Keratinocyte (primary cell): ENCODE data around the gene ST3GAL5. TPM values are rescaled to one million over a fixed set of nuclear protein-coding genes. Genes with fewer than 3 reads are reported as not detected.

Experiments
- DNase-seq: peaks from one replicate; pipeline ENCODE4 v3.0.0-alpha.2; 2011; ENCODE audit warnings: low read depth, missing footprints, low spot score
- FAIRE-seq: peaks from 2 replicates; lab custom pipeline; 2011; peaks lifted over from hg19 to GRCh38; lab: Jason Lieb, UNC
- H2AFZ ChIP-seq: 2 replicates; pipeline ENCODE4 v1.6.0; 2012; ENCODE audit warnings: low read length, control low read depth, inconsistent platforms; ENCODE audit not compliant: control insufficient read depth
- H3K27ac ChIP-seq: 2 replicates; pipeline ENCODE4 v1.5.1; 2011; ENCODE audit warnings: low read length; ENCODE audit not compliant: control insufficient read depth, insufficient read depth
- H3K27me3 ChIP-seq: 3 replicates; pipeline ENCODE4 v1.6.0; 2011; ENCODE audit warnings: low read length; ENCODE audit not compliant: control insufficient read depth, insufficient read depth; ENCODE audit errors: extremely low read depth
- H3K36me3 ChIP-seq, 2 experiments: 2 replicates in 1 of 2; 3 replicates in 1 of 2; pipeline ENCODE4 v1.5.1; 2011; ENCODE audit warnings: low read length in 2 of 2, mild to moderate bottlenecking in 1 of 2; ENCODE audit not compliant: control insufficient read depth in 2 of 2, insufficient read depth in 2 of 2; ENCODE audit errors: extremely low read depth in 1 of 2
- H3K4me1 ChIP-seq: 3 replicates; pipeline ENCODE4 v1.5.1; 2011; ENCODE audit warnings: low read length; ENCODE audit not compliant: control insufficient read depth, insufficient read depth; ENCODE audit errors: extremely low read depth
- H3K4me2 ChIP-seq: 3 replicates; pipeline ENCODE4 v1.6.0; 2011; ENCODE audit warnings: low read depth, low read length; ENCODE audit not compliant: control insufficient read depth, insufficient read depth; ENCODE audit errors: extremely low read depth
- H3K4me3 ChIP-seq, 3 experiments: fragments of 200-600 bp in 1 of 3; sonication (generic) in 1 of 3; 2 replicates in 2 of 3; 3 replicates in 1 of 3; pipeline ENCODE4 v1.5.1; 2011 to 2016; ENCODE audit warnings: low read length in 3 of 3, mild to moderate bottlenecking in 3 of 3, control low read depth in 2 of 3, inconsistent platforms in 1 of 3, low read depth in 1 of 3, mixed read lengths in 1 of 3, mixed run types in 1 of 3, moderate library complexity in 1 of 3; ENCODE audit not compliant: control insufficient read depth in 2 of 3, insufficient read depth in 2 of 3; ENCODE audit errors: extremely low read depth in 1 of 3
- H3K79me2 ChIP-seq: 2 replicates; pipeline ENCODE4 v1.6.0; 2012; ENCODE audit warnings: low read length; ENCODE audit not compliant: control insufficient read depth, insufficient read depth
- H3K9ac ChIP-seq: 3 replicates; pipeline ENCODE4 v1.6.0; 2011; ENCODE audit warnings: low read length; ENCODE audit not compliant: control insufficient read depth, insufficient read depth; ENCODE audit errors: extremely low read depth
- H3K9me1 ChIP-seq: 3 replicates; pipeline ENCODE4 v1.6.0; 2011; ENCODE audit warnings: low read length; ENCODE audit not compliant: control insufficient read depth, insufficient read depth; ENCODE audit errors: extremely low read depth
- H3K9me3 ChIP-seq: 2 replicates; pipeline ENCODE4 v1.5.1; 2012; ENCODE audit warnings: low read depth, low read length; ENCODE audit not compliant: control insufficient read depth
- H4K20me1 ChIP-seq: 3 replicates; pipeline ENCODE4 v1.6.0; 2011; ENCODE audit warnings: low read length; ENCODE audit not compliant: control insufficient read depth, insufficient read depth; ENCODE audit errors: extremely low read depth
- EZH2 ChIP-seq: IDR thresholded peaks from one replicate; pipeline ENCODE4 v1.6.1; 2012; ENCODE audit warnings: inconsistent platforms, mild to moderate bottlenecking, low read length, moderate library complexity
- dilution Hi-C: fragments of 300-500 bp; cut with MboI; formaldehyde crosslinking; loops from one replicate; pipeline ENCODE4 v1.7.0; 2020; ENCODE audit warnings: low sequenced_read_pairs; ENCODE audit not compliant: extremely low pct_ligation_motif_present
- polyA plus RNA-seq, 5 experiments: library from polyadenylated mRNA; depleted of rRNA in 3 of 5; stranded (reverse) in 3 of 5; stranded (forward) in 1 of 5; unstranded in 1 of 5; fragments of >200 nt; gene quantifications; 1 replicate in 1 of 5; 2 replicates in 3 of 5; 3 replicates in 1 of 5; pipeline versions ENCODE4 v1.2.1 to v1.2.3, GENCODE V29; 2011 to 2012; ENCODE audit warnings: missing spikeins in 2 of 5, low read depth in 1 of 5, low replicate concordance in 1 of 5
- TF ChIP-seq, protein P1 (sequence below), 3 experiments: IDR thresholded peaks in 1 of 3; conservative IDR thresholded peaks in 1 of 3; optimal IDR thresholded peaks in 1 of 3; 2 replicates in 2 of 3; 3 replicates in 1 of 3; pipeline versions ENCODE3 to v1.5.1; 2011; ENCODE audit warnings: low read length in 3 of 3, mild to moderate bottlenecking in 3 of 3, moderate library complexity in 2 of 3, control low read depth in 1 of 3, inconsistent platforms in 1 of 3; ENCODE audit not compliant: insufficient read depth in 2 of 3; ENCODE audit errors: extremely low read depth in 1 of 3

Gene ST3GAL5
- polyA plus RNA-seq, 1 donor (not counting 4 experiments of a cell fraction or from before 2014, with no cell fraction given): 43.5 TPM

DNA sequence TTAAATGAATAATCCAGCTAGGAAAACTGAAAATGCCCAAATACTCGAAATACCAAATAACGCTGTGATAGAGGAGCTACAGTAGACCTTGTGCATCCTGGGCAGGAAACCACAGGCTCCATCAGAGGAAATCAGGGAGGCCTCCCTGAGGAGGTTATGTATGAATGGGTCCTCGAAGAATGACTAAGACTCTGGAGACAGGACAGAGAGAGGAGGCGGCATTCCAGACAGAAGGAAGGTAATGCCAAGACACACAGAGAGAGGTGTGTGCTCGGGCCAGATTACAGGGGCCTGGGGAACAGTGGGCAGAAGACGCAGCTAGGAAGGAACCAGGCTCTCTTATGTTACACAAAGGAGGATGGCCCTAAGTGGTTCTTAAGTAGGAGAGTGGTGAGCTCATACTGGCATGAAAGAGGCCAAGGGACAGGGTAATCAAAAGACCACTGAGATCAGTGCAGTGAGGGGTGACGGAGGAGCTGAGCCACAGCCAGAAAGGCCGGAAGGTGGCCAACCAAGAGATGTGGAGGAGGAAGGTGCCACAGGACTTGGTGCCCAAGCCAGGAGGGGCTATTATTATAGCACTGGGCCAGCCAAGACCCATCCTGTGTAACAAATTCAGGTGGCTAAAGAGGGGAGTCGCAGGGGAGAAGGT lies 9.9 kb downstream of the ST3GAL5 start:
- no peak for FAIRE-seq
- dilution Hi-C loops: no loop called here
- no peak overlapping the region for H2AFZ ChIP-seq
- H3K4me1 ChIP-seq: no peaks in the 10 kb centered on the region
- no peak overlapping the region for H3K27ac ChIP-seq
- peaks cover 4% of the 10 kb centered on the region for H3K9me3 ChIP-seq
- H3K4me2 ChIP-seq: no peak overlapping the region
- H3K79me2 ChIP-seq: peaks cover 45% of the 10 kb centered on the region
- no peaks in the 10 kb centered on the region for H3K27me3 ChIP-seq
- no peaks in the 10 kb centered on the region for H4K20me1 ChIP-seq
- DNase-seq: no peak
- peaks cover 0 to 2% of the 10 kb centered on the region in 2 experiments for H3K36me3 ChIP-seq
- no peaks in the 10 kb centered on the region for H3K9me1 ChIP-seq
- no peak for TF ChIP-seq EZH2
- TF ChIP-seq, protein P1, sequence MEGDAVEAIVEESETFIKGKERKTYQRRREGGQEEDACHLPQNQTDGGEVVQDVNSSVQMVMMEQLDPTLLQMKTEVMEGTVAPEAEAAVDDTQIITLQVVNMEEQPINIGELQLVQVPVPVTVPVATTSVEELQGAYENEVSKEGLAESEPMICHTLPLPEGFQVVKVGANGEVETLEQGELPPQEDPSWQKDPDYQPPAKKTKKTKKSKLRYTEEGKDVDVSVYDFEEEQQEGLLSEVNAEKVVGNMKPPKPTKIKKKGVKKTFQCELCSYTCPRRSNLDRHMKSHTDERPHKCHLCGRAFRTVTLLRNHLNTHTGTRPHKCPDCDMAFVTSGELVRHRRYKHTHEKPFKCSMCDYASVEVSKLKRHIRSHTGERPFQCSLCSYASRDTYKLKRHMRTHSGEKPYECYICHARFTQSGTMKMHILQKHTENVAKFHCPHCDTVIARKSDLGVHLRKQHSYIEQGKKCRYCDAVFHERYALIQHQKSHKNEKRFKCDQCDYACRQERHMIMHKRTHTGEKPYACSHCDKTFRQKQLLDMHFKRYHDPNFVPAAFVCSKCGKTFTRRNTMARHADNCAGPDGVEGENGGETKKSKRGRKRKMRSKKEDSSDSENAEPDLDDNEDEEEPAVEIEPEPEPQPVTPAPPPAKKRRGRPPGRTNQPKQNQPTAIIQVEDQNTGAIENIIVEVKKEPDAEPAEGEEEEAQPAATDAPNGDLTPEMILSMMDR (optimal IDR thresholded peaks at IDR 0.05 in 1 of 3, IDR thresholded peaks at IDR 0.05 in 1 of 3, conservative IDR thresholded peaks at IDR 0.05 in 1 of 3; ENCODE audit: extremely low read depth in 1 of 3, insufficient read depth in 2 of 3, low read length in 3 of 3): no peak
- no peak overlapping the region for H3K9ac ChIP-seq
- H3K4me3 ChIP-seq: no peak overlapping the region

DNA sequence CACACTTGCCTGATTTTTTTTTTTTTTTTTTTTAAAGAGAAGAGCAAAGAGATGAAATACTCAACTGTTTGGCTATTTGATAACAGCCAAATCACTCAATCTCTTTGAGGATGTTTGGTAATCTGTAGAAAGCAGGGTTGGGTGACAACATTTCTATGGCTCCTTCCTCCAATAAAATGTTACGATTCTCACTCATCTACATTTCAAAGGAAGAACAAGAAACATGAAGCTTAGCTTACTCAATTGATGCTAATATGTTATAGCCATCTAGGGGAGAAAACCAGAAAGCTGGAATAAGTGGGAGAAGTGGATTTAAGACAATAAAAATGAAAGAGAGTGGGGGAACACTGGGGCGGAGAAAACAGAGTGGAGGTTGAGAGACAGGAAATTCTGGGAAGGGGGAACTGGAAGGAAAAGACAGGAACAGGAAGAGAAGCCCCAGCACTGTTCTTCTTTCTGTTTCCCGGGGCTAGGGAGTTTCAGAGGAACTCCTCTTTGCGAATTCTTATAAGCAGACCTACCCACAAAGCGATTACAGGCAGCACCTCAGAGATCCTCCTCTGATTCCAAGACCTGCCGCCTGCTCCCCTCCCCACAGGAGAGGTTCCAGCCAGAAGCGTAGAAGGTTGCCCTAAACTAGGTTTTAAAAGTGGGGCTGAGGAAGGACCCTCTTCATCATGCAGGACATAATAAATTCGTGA lies 13.3 kb downstream of the ST3GAL5 start:
- Histone ChIP-seq H3K79me2 (peaks cover 46% of the 10 kb centered on the region), H3K27ac (no peak overlapping the region), H3K4me1 (no peaks in the 10 kb centered on the region), H3K27me3 (no peaks in the 10 kb centered on the region), H3K9me1 (no peaks in the 10 kb centered on the region), H3K4me2 (no peak overlapping the region), H3K36me3 (peaks cover 0 to 2% of the 10 kb centered on the region in 2 experiments), H3K9ac (no peak overlapping the region), H4K20me1 (peaks cover 3% of the 10 kb centered on the region), H3K4me3 (no peak overlapping the region), H2AFZ (no peak overlapping the region), H3K9me3 (no peaks in the 10 kb centered on the region)
- TF ChIP-seq, protein P1 (optimal IDR thresholded peaks at IDR 0.05 in 1 of 3, IDR thresholded peaks at IDR 0.05 in 1 of 3, conservative IDR thresholded peaks at IDR 0.05 in 1 of 3; ENCODE audit: extremely low read depth in 1 of 3, insufficient read depth in 2 of 3, low read length in 3 of 3): no peak
- no peak for TF ChIP-seq EZH2
- no peak for DNase-seq
- no peak for FAIRE-seq
- dilution Hi-C loops: no loop called here
